GM23338 (cell line): ENCODE measurements around the gene ABCD3. TPM values are rescaled to one million over a fixed set of nuclear protein-coding genes. Genes with fewer than 3 reads are reported as not detected.

ENCODE experiments used
- ATAC-seq: fragments of 200-7000 bp; cut with Tn5 transposase; 3 replicates; pipeline ENCODE4 v1.9.1; 2020
- DNase-seq: peaks from one replicate; pipeline ENCODE4 v3.0.0-alpha.2; 2015; ENCODE audit warnings: low spot score
- H2AFZ ChIP-seq: fragments of 200-600 bp; sonication (generic); 2 replicates; pipeline ENCODE4 v1.8.0; 2016; ENCODE audit warnings: antibody characterized with exemption, mild to moderate bottlenecking, moderate library complexity
- H3F3A ChIP-seq: fragments of 200-600 bp; sonication (generic); replicated peaks from 2 replicates; pipeline ENCODE4 v1.8.0; 2017; ENCODE audit warnings: antibody characterized with exemption, mixed run types, low read depth
- H3K27ac ChIP-seq: fragments of 200-600 bp; sonication (generic); 2 replicates; pipeline ENCODE4 v1.6.1; 2016; ENCODE audit warnings: low read depth
- H3K27me3 ChIP-seq: fragments of 200-600 bp; sonication (generic); 2 replicates; pipeline ENCODE4 v1.8.0; 2016; ENCODE audit warnings: mild to moderate bottlenecking, mixed run types, moderate library complexity; ENCODE audit not compliant: insufficient read depth
- H3K36me3 ChIP-seq: fragments of 200-600 bp; sonication (generic); 2 replicates; pipeline ENCODE4 v1.8.0; 2016; ENCODE audit warnings: mild to moderate bottlenecking; ENCODE audit not compliant: insufficient read depth
- H3K4me1 ChIP-seq: fragments of 200-600 bp; sonication (generic); 2 replicates; pipeline ENCODE4 v1.8.0; 2016; ENCODE audit warnings: mild to moderate bottlenecking, moderate library complexity; ENCODE audit not compliant: insufficient read depth
- H3K4me2 ChIP-seq: fragments of 200-600 bp; sonication (generic); 2 replicates; pipeline ENCODE4 v1.7.1; 2017; ENCODE audit warnings: mixed run types
- H3K4me3 ChIP-seq: fragments of 200-600 bp; sonication (generic); 2 replicates; pipeline ENCODE4 v1.6.1; 2016; ENCODE audit warnings: mixed run types
- H3K79me2 ChIP-seq: fragments of 200-600 bp; sonication (generic); replicated peaks from 2 replicates; pipeline ENCODE4 v1.8.0; 2017; ENCODE audit warnings: mild to moderate bottlenecking; ENCODE audit not compliant: insufficient read depth
- H3K9me2 ChIP-seq: fragments of 200-600 bp; sonication (generic); 2 replicates; pipeline ENCODE4 v1.8.0; 2017; ENCODE audit not compliant: insufficient read depth
- H4K20me1 ChIP-seq: fragments of 200-600 bp; sonication (generic); replicated peaks from 2 replicates; pipeline ENCODE4 v1.8.0; 2017; ENCODE audit warnings: mild to moderate bottlenecking; ENCODE audit not compliant: insufficient read depth
- H3K27ac Mint-ChIP-seq: 2 replicates; pipeline ENCODE4 v1.8.0; 2020; ENCODE audit warnings: inconsistent platforms, mild to moderate bottlenecking, moderate library complexity, mixed read lengths
- H3K27me3 Mint-ChIP-seq: 3 replicates; pipeline ENCODE4 v1.8.0; 2022; ENCODE audit warnings: low read depth, mild to moderate bottlenecking, moderate library complexity, mixed read lengths, inconsistent platforms; ENCODE audit not compliant: insufficient read depth, poor library complexity
- H3K36me3 Mint-ChIP-seq: 3 replicates; pipeline ENCODE4 v1.8.0; 2021; ENCODE audit warnings: low read depth, mild to moderate bottlenecking, inconsistent platforms, moderate library complexity, mixed read lengths
- H3K4me1 Mint-ChIP-seq: 3 replicates; pipeline ENCODE4 v1.8.0; 2020; ENCODE audit warnings: mild to moderate bottlenecking, inconsistent platforms, mixed read lengths
- H3K4me3 Mint-ChIP-seq: 3 replicates; pipeline ENCODE4 v1.8.0; 2021; ENCODE audit warnings: moderate library complexity, mild to moderate bottlenecking, inconsistent platforms, mixed read lengths
- H3K9me3 Mint-ChIP-seq: 3 replicates; pipeline ENCODE4 v1.8.0; 2020; ENCODE audit warnings: moderate library complexity, mild to moderate bottlenecking, inconsistent platforms, mixed read lengths
- EZH2 ChIP-seq: fragments of 200-600 bp; sonication (generic); IDR thresholded peaks from one replicate; pipeline ENCODE4 v1.8.0; 2017; ENCODE audit warnings: antibody characterized with exemption, mild to moderate bottlenecking, low read depth; ENCODE audit not compliant: unreplicated experiment
- EZH2phosphoT487 ChIP-seq: fragments of 200-600 bp; sonication (generic); IDR thresholded peaks from one replicate; pipeline ENCODE4 v1.8.1; 2018; ENCODE audit warnings: antibody characterized with exemption; ENCODE audit not compliant: unreplicated experiment
- JUNB ChIP-seq: IDR thresholded peaks from one replicate; pipeline ENCODE4 v1.6.1; 2016; ENCODE audit warnings: antibody characterized with exemption; ENCODE audit not compliant: unreplicated experiment
- NANOG ChIP-seq: IDR thresholded peaks from 2 replicates; pipeline ENCODE4 v1.6.1; 2016; ENCODE audit warnings: antibody characterized with exemption, borderline replicate concordance
- POLR2AphosphoS5 ChIP-seq: IDR thresholded peaks from 2 replicates; pipeline ENCODE4 v1.6.1; 2016; ENCODE audit warnings: antibody characterized with exemption, low read depth
- STAT1 ChIP-seq: IDR thresholded peaks from one replicate; pipeline ENCODE4 v1.6.1; 2016; ENCODE audit warnings: antibody characterized with exemption; ENCODE audit not compliant: unreplicated experiment
- ZNF114 ChIP-seq: fragments of 250-450 bp; sonication (Bioruptor Pico); IDR thresholded peaks from 2 replicates; pipeline ENCODE4 v1.5.0; 2020; ENCODE audit warnings: mild to moderate bottlenecking, moderate library complexity
- polyA plus RNA-seq: library from polyadenylated mRNA; unstranded; fragments of >200 nt; fragmentation: Nextera tagmentation; extraction: Ambion mirVana; gene quantifications from 2 replicates; pipeline ENCODE4 v1.2.1, GENCODE V29; 2016
- total RNA-seq: library from RNA; depleted of rRNA; stranded (reverse); fragments of >200 nt; shearing (Covaris generic); gene quantifications from 2 replicates; pipeline ENCODE4 v1.2.3, GENCODE V29; 2014
- TF ChIP-seq, protein P1 (sequence below): fragments of 250-450 bp; sonication (Bioruptor Pico); IDR thresholded peaks from 2 replicates; pipeline ENCODE4 v1.5.0; 2020; ENCODE audit warnings: mild to moderate bottlenecking, moderate library complexity
- TF ChIP-seq, protein P2 (sequence below), 2 experiments: fragments of 200-600 bp in 1 of 2; sonication (generic) in 1 of 2; conservative IDR thresholded peaks; 2 replicates each; pipeline versions ENCODE4 v1.5.1 to v1.6.1; 2016 to 2017; ENCODE audit warnings: antibody characterized with exemption in 2 of 2, low read depth in 2 of 2, mild to moderate bottlenecking in 2 of 2, moderate library complexity in 1 of 2
- TF ChIP-seq, protein P3 (sequence below): IDR thresholded peaks from one replicate; pipeline ENCODE4 v1.6.1; 2018; ENCODE audit warnings: antibody characterized with exemption; ENCODE audit not compliant: unreplicated experiment

Gene ABCD3
- total and polyA plus RNA-seq, 2 experiments from 2014 or later = 12.3 to 24.0 TPM

DNA sequence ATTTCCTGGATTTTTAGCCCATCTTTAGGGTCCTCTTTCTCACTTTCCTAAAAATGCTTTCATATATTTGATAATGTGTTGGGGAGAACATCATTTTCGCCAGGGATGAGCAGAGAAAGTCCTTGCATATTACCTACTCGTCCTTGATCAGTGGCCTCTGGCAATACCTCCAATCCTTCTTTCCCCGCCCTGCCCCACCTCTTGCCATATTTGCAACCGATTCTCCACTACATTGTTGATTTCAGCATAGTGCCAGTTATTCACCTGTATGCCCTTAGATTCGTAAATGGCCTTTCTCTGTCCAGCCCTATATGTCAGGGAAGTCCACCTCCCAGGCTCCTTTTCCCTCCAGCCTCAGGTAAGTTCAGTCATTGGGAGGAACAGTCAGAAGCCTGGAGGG lies 136.9 kb downstream of the ABCD3 start (continued):
- TF ChIP-seq, protein P1, sequence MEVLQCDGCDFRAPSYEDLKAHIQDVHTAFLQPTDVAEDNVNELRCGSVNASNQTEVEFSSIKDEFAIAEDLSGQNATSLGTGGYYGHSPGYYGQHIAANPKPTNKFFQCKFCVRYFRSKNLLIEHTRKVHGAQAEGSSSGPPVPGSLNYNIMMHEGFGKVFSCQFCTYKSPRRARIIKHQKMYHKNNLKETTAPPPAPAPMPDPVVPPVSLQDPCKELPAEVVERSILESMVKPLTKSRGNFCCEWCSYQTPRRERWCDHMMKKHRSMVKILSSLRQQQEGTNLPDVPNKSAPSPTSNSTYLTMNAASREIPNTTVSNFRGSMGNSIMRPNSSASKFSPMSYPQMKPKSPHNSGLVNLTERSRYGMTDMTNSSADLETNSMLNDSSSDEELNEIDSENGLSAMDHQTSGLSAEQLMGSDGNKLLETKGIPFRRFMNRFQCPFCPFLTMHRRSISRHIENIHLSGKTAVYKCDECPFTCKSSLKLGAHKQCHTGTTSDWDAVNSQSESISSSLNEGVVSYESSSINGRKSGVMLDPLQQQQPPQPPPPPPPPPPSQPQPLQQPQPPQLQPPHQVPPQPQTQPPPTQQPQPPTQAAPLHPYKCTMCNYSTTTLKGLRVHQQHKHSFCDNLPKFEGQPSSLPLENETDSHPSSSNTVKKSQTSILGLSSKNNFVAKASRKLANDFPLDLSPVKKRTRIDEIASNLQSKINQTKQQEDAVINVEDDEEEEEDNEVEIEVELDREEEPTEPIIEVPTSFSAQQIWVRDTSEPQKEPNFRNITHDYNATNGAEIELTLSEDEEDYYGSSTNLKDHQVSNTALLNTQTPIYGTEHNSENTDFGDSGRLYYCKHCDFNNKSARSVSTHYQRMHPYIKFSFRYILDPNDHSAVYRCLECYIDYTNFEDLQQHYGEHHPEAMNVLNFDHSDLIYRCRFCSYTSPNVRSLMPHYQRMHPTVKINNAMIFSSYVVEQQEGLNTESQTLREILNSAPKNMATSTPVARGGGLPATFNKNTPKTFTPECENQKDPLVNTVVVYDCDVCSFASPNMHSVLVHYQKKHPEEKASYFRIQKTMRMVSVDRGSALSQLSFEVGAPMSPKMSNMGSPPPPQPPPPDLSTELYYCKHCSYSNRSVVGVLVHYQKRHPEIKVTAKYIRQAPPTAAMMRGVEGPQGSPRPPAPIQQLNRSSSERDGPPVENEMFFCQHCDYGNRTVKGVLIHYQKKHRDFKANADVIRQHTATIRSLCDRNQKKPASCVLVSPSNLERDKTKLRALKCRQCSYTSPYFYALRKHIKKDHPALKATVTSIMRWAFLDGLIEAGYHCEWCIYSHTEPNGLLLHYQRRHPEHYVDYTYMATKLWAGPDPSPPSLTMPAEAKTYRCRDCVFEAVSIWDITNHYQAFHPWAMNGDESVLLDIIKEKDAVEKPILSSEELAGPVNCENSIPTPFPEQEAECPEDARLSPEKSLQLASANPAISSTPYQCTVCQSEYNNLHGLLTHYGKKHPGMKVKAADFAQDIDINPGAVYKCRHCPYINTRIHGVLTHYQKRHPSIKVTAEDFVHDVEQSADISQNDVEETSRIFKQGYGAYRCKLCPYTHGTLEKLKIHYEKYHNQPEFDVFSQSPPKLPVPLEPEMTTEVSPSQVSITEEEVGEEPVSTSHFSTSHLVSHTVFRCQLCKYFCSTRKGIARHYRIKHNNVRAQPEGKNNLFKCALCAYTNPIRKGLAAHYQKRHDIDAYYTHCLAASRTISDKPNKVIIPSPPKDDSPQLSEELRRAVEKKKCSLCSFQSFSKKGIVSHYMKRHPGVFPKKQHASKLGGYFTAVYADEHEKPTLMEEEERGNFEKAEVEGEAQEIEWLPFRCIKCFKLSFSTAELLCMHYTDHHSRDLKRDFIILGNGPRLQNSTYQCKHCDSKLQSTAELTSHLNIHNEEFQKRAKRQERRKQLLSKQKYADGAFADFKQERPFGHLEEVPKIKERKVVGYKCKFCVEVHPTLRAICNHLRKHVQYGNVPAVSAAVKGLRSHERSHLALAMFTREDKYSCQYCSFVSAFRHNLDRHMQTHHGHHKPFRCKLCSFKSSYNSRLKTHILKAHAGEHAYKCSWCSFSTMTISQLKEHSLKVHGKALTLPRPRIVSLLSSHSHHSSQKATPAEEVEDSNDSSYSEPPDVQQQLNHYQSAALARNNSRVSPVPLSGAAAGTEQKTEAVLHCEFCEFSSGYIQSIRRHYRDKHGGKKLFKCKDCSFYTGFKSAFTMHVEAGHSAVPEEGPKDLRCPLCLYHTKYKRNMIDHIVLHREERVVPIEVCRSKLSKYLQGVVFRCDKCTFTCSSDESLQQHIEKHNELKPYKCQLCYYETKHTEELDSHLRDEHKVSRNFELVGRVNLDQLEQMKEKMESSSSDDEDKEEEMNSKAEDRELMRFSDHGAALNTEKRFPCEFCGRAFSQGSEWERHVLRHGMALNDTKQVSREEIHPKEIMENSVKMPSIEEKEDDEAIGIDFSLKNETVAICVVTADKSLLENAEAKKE (CRISPR knock-in tag) = no peak
- TF ChIP-seq JUNB = no peak

DNA sequence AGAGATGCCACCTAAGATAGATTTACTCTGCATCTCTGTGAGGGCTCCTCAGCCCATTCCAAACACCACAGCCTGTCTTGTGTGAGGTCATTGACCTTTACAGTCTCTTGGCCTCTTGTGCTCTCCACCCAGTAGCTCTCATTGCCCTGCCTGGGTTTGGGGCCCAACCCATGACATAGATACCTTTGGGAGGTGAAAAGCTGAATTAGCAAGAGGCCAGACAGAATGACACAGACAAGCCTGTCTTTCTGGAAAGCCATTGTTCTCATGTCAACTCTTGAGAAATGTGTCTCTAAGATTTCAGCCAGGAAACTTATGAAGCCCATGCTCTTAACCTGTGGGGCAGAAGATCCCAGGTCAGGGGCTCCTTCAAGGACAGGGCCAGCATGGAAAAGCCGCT lies 141.7 kb downstream of the ABCD3 start:
- Mint-ChIP-seq H3K27me3 (no peaks in the 10 kb centered on the region), H3K36me3 (no peaks in the 10 kb centered on the region; the same call in 2 of the 3 replicates), H3K4me3 (no peak overlapping the region), H3K9me3 (no peaks in the 10 kb centered on the region), H3K27ac (no peak overlapping the region), H3K4me1 (peaks cover 4% of the 10 kb centered on the region; the same call in 2 of the 3 replicates)
- Histone ChIP-seq H3K36me3 (no peaks in the 10 kb centered on the region), H3K27me3 (no peaks in the 10 kb centered on the region), H3F3A (no peaks in the 10 kb centered on the region), H4K20me1 (no peaks in the 10 kb centered on the region), H3K79me2 (no peaks in the 10 kb centered on the region), H3K4me1 (no peaks in the 10 kb centered on the region), H3K27ac (no peak overlapping the region), H3K4me2 (no peak overlapping the region), H2AFZ (no peak overlapping the region), H3K9me2 (no peaks in the 10 kb centered on the region), H3K4me3 (no peak overlapping the region)
- ATAC-seq (no peak), DNase-seq (no peak)
- no peak for TF ChIP-seq POLR2AphosphoS5
- no peak for TF ChIP-seq NANOG
- TF ChIP-seq, protein P2, sequence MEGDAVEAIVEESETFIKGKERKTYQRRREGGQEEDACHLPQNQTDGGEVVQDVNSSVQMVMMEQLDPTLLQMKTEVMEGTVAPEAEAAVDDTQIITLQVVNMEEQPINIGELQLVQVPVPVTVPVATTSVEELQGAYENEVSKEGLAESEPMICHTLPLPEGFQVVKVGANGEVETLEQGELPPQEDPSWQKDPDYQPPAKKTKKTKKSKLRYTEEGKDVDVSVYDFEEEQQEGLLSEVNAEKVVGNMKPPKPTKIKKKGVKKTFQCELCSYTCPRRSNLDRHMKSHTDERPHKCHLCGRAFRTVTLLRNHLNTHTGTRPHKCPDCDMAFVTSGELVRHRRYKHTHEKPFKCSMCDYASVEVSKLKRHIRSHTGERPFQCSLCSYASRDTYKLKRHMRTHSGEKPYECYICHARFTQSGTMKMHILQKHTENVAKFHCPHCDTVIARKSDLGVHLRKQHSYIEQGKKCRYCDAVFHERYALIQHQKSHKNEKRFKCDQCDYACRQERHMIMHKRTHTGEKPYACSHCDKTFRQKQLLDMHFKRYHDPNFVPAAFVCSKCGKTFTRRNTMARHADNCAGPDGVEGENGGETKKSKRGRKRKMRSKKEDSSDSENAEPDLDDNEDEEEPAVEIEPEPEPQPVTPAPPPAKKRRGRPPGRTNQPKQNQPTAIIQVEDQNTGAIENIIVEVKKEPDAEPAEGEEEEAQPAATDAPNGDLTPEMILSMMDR (conservative IDR thresholded peaks at IDR 0.05; ENCODE audit: low read depth in 2 of 2) = no peak
- no peak for TF ChIP-seq STAT1
- TF ChIP-seq JUNB = no peak
- TF ChIP-seq ZNF114 (CRISPR knock-in tag) = no peak
- no peak for TF ChIP-seq EZH2
- TF ChIP-seq, protein P3, sequence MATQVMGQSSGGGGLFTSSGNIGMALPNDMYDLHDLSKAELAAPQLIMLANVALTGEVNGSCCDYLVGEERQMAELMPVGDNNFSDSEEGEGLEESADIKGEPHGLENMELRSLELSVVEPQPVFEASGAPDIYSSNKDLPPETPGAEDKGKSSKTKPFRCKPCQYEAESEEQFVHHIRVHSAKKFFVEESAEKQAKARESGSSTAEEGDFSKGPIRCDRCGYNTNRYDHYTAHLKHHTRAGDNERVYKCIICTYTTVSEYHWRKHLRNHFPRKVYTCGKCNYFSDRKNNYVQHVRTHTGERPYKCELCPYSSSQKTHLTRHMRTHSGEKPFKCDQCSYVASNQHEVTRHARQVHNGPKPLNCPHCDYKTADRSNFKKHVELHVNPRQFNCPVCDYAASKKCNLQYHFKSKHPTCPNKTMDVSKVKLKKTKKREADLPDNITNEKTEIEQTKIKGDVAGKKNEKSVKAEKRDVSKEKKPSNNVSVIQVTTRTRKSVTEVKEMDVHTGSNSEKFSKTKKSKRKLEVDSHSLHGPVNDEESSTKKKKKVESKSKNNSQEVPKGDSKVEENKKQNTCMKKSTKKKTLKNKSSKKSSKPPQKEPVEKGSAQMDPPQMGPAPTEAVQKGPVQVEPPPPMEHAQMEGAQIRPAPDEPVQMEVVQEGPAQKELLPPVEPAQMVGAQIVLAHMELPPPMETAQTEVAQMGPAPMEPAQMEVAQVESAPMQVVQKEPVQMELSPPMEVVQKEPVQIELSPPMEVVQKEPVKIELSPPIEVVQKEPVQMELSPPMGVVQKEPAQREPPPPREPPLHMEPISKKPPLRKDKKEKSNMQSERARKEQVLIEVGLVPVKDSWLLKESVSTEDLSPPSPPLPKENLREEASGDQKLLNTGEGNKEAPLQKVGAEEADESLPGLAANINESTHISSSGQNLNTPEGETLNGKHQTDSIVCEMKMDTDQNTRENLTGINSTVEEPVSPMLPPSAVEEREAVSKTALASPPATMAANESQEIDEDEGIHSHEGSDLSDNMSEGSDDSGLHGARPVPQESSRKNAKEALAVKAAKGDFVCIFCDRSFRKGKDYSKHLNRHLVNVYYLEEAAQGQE = no peak
- TF ChIP-seq EZH2phosphoT487 = no peak
